MCF 10A (cell line): Measurements from ENCODE around the gene PHLDB2. TPM values are rescaled to one million over a fixed set of nuclear protein-coding genes. Genes with fewer than 3 reads are reported as not detected.

ENCODE experiments used
- BruUV-seq: library from RNA; stranded (reverse); fragments of 400-500 nt; replicated peaks from 2 replicates; lab custom pipeline; 2021; lab: Mats Ljungman, UMichigan
- CTCF ChIA-PET: fragments of 300-600 bp; sonication (Branson Sonifier 250); formaldehyde crosslinking; extraction: SDS; loops from one replicate; lab custom pipeline; 2021; ENCODE audit warnings: antibody characterized with exemption, inconsistent platforms; lab: Yijun Ruan, JAX
- POLR2A ChIA-PET: fragments of 300-600, 350-650 bp; sonication (Branson Sonifier 250); formaldehyde crosslinking; extraction: SDS; loops from one replicate; lab custom pipeline; 2020; ENCODE audit warnings: antibody characterized with exemption, inconsistent platforms; lab: Yijun Ruan, JAX
- DNase-seq: peaks from one replicate; pipeline ENCODE4 v3.0.0-alpha.2; 2018; ENCODE audit not compliant: unreplicated experiment
- H3K27ac Mint-ChIP-seq: one replicate; pipeline ENCODE4 v1.8.0; 2022; ENCODE audit warnings: mild to moderate bottlenecking, low read depth, mixed read lengths; ENCODE audit not compliant: unreplicated experiment
- H3K27me3 Mint-ChIP-seq: one replicate; pipeline ENCODE4 v1.8.0; 2022; ENCODE audit warnings: mixed read lengths; ENCODE audit not compliant: insufficient read depth, unreplicated experiment
- H3K36me3 Mint-ChIP-seq: one replicate; pipeline ENCODE4 v1.8.0; 2022; ENCODE audit warnings: mild to moderate bottlenecking, moderate library complexity, mixed read lengths; ENCODE audit not compliant: insufficient read depth, unreplicated experiment
- H3K4me1 Mint-ChIP-seq: one replicate; pipeline ENCODE4 v1.8.0; 2022; ENCODE audit warnings: mixed read lengths; ENCODE audit not compliant: insufficient read depth, unreplicated experiment
- H3K4me3 Mint-ChIP-seq: one replicate; pipeline ENCODE4 v1.8.0; 2022; ENCODE audit warnings: mild to moderate bottlenecking, moderate library complexity, mixed read lengths; ENCODE audit not compliant: unreplicated experiment
- H3K9me3 Mint-ChIP-seq: one replicate; pipeline ENCODE4 v1.8.0; 2022; ENCODE audit warnings: mixed read lengths; ENCODE audit not compliant: unreplicated experiment
- CTCF ChIP-seq: fragments of 200-600 bp; IDR thresholded peaks from one replicate; pipeline ENCODE4 v1.8.0; 2022; ENCODE audit warnings: antibody characterized with exemption, mild to moderate bottlenecking; ENCODE audit not compliant: unreplicated experiment
- intact Hi-C: fragments of 100-400 bp; cut with micrococcal nuclease; formaldehyde crosslinking; loops from 2 replicates; pipeline ENCODE4 v1.14.1; 2022
- total RNA-seq: library from RNA; stranded (reverse); gene quantifications from 2 replicates; pipeline ENCODE4 v1.2.3, GENCODE V29; 2022

The PHLDB2 gene
- total RNA-seq, 1 experiment from 2014 or later: 109 TPM

DNA sequence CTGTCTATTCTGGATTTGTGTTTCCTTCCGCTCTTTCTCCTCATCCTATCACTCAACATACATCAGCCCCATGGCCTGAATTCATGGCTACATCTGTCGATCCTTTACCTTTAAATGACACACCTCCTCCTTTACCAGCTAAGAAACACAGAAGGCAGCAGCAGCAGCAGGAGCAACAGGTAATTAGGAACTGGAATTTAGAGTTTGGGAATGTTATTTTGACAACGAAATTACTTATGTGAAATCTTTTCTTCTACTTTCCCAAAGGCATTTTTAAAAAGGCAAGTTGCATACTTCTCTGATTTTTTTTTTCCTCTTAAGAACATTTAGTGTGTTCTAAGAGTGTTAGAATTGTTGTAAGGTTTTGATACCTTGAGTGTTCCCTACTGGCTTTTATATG is 90.6 kb downstream of the PHLDB2 start:
- intact Hi-C loops: no loop called here
- H3K36me3 Mint-ChIP-seq: peaks cover 98% of the 10 kb centered on the region
- CTCF ChIA-PET: no interaction called here
- peaks cover 7% of the 10 kb centered on the region for H3K4me1 Mint-ChIP-seq
- H3K27me3 Mint-ChIP-seq: no peaks in the 10 kb centered on the region
- no peak overlapping the region for H3K27ac Mint-ChIP-seq
- no TSS peak for BruUV-seq
- no peak overlapping the region for H3K4me3 Mint-ChIP-seq
- POLR2A ChIA-PET: interaction anchor here (0.7 kb wide), 2 partner anchors 103 to 136 kb away, joined by 3 to 4 read pairs; no protein-coding TSS in a partner anchor
- DNase-seq: no peak
- H3K9me3 Mint-ChIP-seq: no peaks in the 10 kb centered on the region
- no peak for TF ChIP-seq CTCF

DNA sequence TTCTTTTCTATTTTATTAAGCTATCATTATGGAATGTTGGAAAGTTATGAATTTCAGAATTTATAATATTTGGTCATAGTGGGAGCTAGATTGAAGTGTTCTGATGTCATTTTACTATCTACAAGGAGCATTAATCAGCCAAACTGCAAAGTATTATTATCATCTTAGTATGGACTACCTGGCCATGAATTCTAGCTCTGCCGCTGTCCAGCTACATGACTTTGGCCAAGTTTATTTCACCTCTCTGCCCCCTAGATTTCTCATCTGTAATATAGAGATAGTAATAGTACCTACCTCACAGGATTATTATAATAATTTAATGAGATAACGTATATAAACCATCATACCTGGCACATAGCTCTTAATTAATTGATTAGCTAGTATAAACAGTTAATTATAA is 92.0 kb downstream of the PHLDB2 start:
- CTCF ChIA-PET: interaction anchor here (0.5 to 1.9 kb wide), 8 partner anchors 13 to 234 kb away, joined by 3 to 7 read pairs (median 4); no protein-coding TSS in a partner anchor
- intact Hi-C loops: no loop called here
- DNase-seq: no peak
- POLR2A ChIA-PET: interaction anchor here (0.5 to 1.2 kb wide), 4 partner anchors 16 to 1056 kb away, joined by 3 to 6 read pairs (median 3); no protein-coding TSS in a partner anchor
- Mint-ChIP-seq H3K4me1 (peaks cover 7% of the 10 kb centered on the region), H3K4me3 (no peak overlapping the region), H3K27ac (no peak overlapping the region), H3K36me3 (peaks cover 86% of the 10 kb centered on the region), H3K27me3 (no peaks in the 10 kb centered on the region), H3K9me3 (no peaks in the 10 kb centered on the region)
- TF ChIP-seq CTCF: no peak
- no TSS peak for BruUV-seq

GRCh38 chr3:111952086-111952485 is 93.0 kb downstream of the PHLDB2 start:
- Mint-ChIP-seq H3K9me3 (no peaks in the 10 kb centered on the region), H3K4me1 (no peaks in the 10 kb centered on the region), H3K36me3 (peaks cover 86% of the 10 kb centered on the region), H3K4me3 (no peak overlapping the region), H3K27ac (no peak overlapping the region), H3K27me3 (no peaks in the 10 kb centered on the region)
- ChIA-PET CTCF (interaction anchor here (1.6 to 1.9 kb wide), 2 partner anchors 16 to 235 kb away, joined by 5 to 7 read pairs; no protein-coding TSS in a partner anchor), POLR2A (interaction anchor here (1.0 kb wide), 1 partner anchor 15 kb away, joined by 6 read pairs; no protein-coding TSS in a partner anchor)
- no peak for DNase-seq
- intact Hi-C loops: no loop called here
- no TSS peak for BruUV-seq
- TF ChIP-seq CTCF: no peak

GRCh38 chr3:111952866-111953450 is 93.9 kb downstream of the PHLDB2 start:
- Mint-ChIP-seq H3K4me3 (no peak overlapping the region), H3K27me3 (no peaks in the 10 kb centered on the region), H3K4me1 (no peaks in the 10 kb centered on the region), H3K27ac (no peak overlapping the region), H3K9me3 (no peaks in the 10 kb centered on the region), H3K36me3 (peaks cover 80% of the 10 kb centered on the region)
- intact Hi-C loops: no loop called here
- ChIA-PET POLR2A (no interaction called here), CTCF (interaction anchor here (0.6 to 1.6 kb wide), 5 partner anchors 14 to 224 kb away, joined by 3 to 5 read pairs (median 3); no protein-coding TSS in a partner anchor)
- no TSS peak for BruUV-seq
- DNase-seq: no peak
- TF ChIP-seq CTCF: no peak
